Measurements from ENCODE around the gene NFIC.

The NFIC gene

DNA sequence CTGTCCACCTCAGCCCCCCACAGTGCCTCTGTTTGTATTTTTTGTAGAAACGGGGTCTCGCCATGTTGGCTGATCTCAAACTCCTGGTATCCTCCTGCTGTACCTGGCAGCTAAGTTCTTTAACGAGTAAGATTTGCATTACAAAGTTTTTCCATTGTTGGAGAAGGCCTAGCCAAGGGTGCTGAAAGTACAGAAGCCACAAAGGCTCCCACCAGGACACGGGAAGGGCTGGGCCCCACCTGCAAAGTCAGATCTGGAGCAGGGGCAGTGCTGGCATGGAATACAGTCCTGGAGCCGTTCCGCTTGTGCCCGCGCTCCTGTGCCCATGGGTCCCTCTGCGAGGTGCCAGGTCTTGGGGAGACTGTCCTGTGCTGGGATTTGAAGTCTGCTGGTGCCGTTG lies 151.9 kb downstream of the NFIC start:
- peaks cover 82% of the 10 kb centered on the region for H3K79me2 ChIP-seq (ENCODE audit: control insufficient read depth, low read length)
- no peaks in the 10 kb centered on the region for H3K9me3 ChIP-seq (ENCODE audit: control insufficient read depth, insufficient read depth, low read length)
- TF ChIP-seq, protein P1, sequence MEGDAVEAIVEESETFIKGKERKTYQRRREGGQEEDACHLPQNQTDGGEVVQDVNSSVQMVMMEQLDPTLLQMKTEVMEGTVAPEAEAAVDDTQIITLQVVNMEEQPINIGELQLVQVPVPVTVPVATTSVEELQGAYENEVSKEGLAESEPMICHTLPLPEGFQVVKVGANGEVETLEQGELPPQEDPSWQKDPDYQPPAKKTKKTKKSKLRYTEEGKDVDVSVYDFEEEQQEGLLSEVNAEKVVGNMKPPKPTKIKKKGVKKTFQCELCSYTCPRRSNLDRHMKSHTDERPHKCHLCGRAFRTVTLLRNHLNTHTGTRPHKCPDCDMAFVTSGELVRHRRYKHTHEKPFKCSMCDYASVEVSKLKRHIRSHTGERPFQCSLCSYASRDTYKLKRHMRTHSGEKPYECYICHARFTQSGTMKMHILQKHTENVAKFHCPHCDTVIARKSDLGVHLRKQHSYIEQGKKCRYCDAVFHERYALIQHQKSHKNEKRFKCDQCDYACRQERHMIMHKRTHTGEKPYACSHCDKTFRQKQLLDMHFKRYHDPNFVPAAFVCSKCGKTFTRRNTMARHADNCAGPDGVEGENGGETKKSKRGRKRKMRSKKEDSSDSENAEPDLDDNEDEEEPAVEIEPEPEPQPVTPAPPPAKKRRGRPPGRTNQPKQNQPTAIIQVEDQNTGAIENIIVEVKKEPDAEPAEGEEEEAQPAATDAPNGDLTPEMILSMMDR (IDR thresholded peaks at IDR 0.05; ENCODE audit: low read depth, low read length, poor library complexity, severe bottlenecking), result no peak
- TF ChIP-seq EZH2phosphoT487 (IDR thresholded peaks at IDR 0.05; ENCODE audit: borderline replicate concordance, low read length), result no peak
- H3K27me3 ChIP-seq (ENCODE audit: control insufficient read depth, low read length), result no peaks in the 10 kb centered on the region
- peaks cover 19% of the 10 kb centered on the region; the same call in 1 of the 2 replicates for H3K36me3 ChIP-seq (ENCODE audit: control insufficient read depth, low read length)
- H3K9me2 ChIP-seq (replicated peaks; ENCODE audit: control insufficient read depth, low read length), result no peaks in the 10 kb centered on the region
- H3F3A ChIP-seq (ENCODE audit: control insufficient read depth, insufficient read depth), result peaks cover 10% of the 10 kb centered on the region
- no peak overlapping the region for H3K27ac ChIP-seq (ENCODE audit: low read depth, low read length)
- H4K20me1 ChIP-seq (ENCODE audit: control insufficient read depth, insufficient read depth, low read depth, low read length), result peaks cover 18% of the 10 kb centered on the region
- no peak overlapping the region for H3K4me2 ChIP-seq (ENCODE audit: low read length)
- no peak overlapping the region for H3K4me3 ChIP-seq (ENCODE audit: low read length)
- peaks cover 28% of the 10 kb centered on the region for H3K4me1 ChIP-seq (ENCODE audit: control insufficient read depth, low read length)

DNA sequence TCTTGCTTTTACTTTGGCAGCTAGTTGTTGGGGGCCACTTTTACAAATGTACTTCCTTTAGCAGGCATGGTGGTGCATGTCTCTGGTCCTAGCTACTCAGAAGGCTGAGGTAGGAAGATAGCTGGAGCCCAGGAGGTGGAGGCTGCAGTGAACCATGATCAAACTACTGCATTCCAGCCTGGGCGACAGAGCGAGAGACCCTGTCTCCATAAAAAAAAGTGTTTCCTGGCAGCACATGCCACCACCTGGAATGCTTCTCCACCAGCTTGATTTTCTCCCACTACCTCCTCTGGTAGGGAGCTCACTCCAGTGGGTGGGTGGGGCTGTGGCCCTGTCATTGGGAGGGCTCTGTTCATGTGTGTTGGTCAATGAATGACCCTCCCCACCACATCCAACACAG lies 152.3 kb downstream of the NFIC start:
- peaks cover 21% of the 10 kb centered on the region; the same call in 1 of the 2 replicates for H3K36me3 ChIP-seq (ENCODE audit: control insufficient read depth, low read length)
- peaks cover 10% of the 10 kb centered on the region for H3F3A ChIP-seq (ENCODE audit: control insufficient read depth, insufficient read depth)
- peaks cover 78% of the 10 kb centered on the region for H3K79me2 ChIP-seq (ENCODE audit: control insufficient read depth, low read length)
- H3K4me1 ChIP-seq (ENCODE audit: control insufficient read depth, low read length), result peaks cover 28% of the 10 kb centered on the region
- no peaks in the 10 kb centered on the region for H3K27me3 ChIP-seq (ENCODE audit: control insufficient read depth, low read length)
- no peak overlapping the region for H3K27ac ChIP-seq (ENCODE audit: low read depth, low read length)
- H3K9me2 ChIP-seq (replicated peaks; ENCODE audit: control insufficient read depth, low read length), result no peaks in the 10 kb centered on the region
- H3K4me2 ChIP-seq (ENCODE audit: low read length), result no peak overlapping the region
- no peak for TF ChIP-seq EZH2phosphoT487 (IDR thresholded peaks at IDR 0.05; ENCODE audit: borderline replicate concordance, low read length)
- TF ChIP-seq, protein P1 (IDR thresholded peaks at IDR 0.05; ENCODE audit: low read depth, low read length, poor library complexity, severe bottlenecking), result no peak
- H3K9me3 ChIP-seq (ENCODE audit: control insufficient read depth, insufficient read depth, low read length), result no peaks in the 10 kb centered on the region
- H3K4me3 ChIP-seq (ENCODE audit: low read length), result no peak overlapping the region
- peaks cover 16% of the 10 kb centered on the region for H4K20me1 ChIP-seq (ENCODE audit: control insufficient read depth, insufficient read depth, low read depth, low read length)

Measured in DOHH2 (cell line).